HCT116 (cell line): ENCODE data around the gene GRXCR1. TPM values are rescaled to one million over a fixed set of nuclear protein-coding genes. Genes with fewer than 3 reads are reported as not detected.

Experiments
- ATAC-seq: fragments of 200-7000 bp; cut with Tn5 transposase; 2 replicates; pipeline ENCODE4 v1.9.1; 2020; ENCODE audit warnings: mild to moderate bottlenecking, moderate library complexity
- BruUV-seq: library from RNA; stranded (reverse); fragments of 400-500 nt; replicated peaks from 2 replicates; lab custom pipeline; 2021; lab: Mats Ljungman, UMichigan
- CTCF ChIA-PET: fragments of 300-600 bp; sonication (Branson Sonifier 250); formaldehyde crosslinking; loops from one replicate; lab custom pipeline; 2021; ENCODE audit warnings: antibody characterized with exemption; lab: Charles Lee
- POLR2A ChIA-PET: fragments of 300-600, 350-600 bp; sonication (Branson Sonifier 250); formaldehyde crosslinking; loops from one replicate; lab custom pipeline; 2021; ENCODE audit warnings: antibody characterized with exemption; lab: Charles Lee
- RAD21 ChIA-PET, 2 experiments: fragments of 300-600 bp; sonication (Branson Sonifier 250); formaldehyde crosslinking; loops; one replicate each; lab custom pipeline; 2023; ENCODE audit warnings: low total read pairs in 2 of 2; ENCODE audit not compliant: uncharacterized antibody in 2 of 2, unreplicated experiment in 2 of 2, low non-redundant PET in 1 of 2; lab: Charles Lee
- DNase-seq: peaks from one replicate; pipeline ENCODE4 v3.0.0-alpha.2; 2010; ENCODE audit warnings: low read depth, low spot score
- H2AFZ ChIP-seq: fragments of 200-600 bp; shearing (Covaris generic), sonication (generic); 2 replicates; pipeline ENCODE4 v1.6.1; 2017; ENCODE audit warnings: low read depth, mixed run types, mixed read lengths, antibody characterized with exemption, low read length; ENCODE audit not compliant: poor library complexity, severe bottlenecking
- H3K27ac ChIP-seq: 2 replicates; pipeline ENCODE4 v1.5.1; 2012; ENCODE audit warnings: low read depth, low read length
- H3K27me3 ChIP-seq: fragments of 200-600 bp; sonication (generic); 2 replicates; pipeline ENCODE4 v1.6.1; 2016; ENCODE audit warnings: mixed run types, low read length, mixed read lengths; ENCODE audit not compliant: insufficient read depth
- H3K36me3 ChIP-seq, 2 experiments: fragments of 200-500 bp in 1 of 2; fragments of 200-600 bp in 1 of 2; sonication (Bioruptor generic) in 1 of 2; sonication (generic) in 1 of 2; 2 replicates each; pipeline versions ENCODE4 v1.5.1 to v1.6.1; 2014 to 2016; ENCODE audit warnings: low read length in 2 of 2, inconsistent platforms in 1 of 2, mixed read lengths in 1 of 2, mixed run types in 1 of 2; ENCODE audit not compliant: insufficient read depth in 2 of 2, control insufficient read depth in 1 of 2
- H3K4me1 ChIP-seq, 2 experiments: fragments of 200-600 bp in 1 of 2; sonication (generic) in 1 of 2; 2 replicates each; pipeline versions ENCODE4 v1.5.1 to v1.6.1; 2012 to 2017; ENCODE audit warnings: low read length in 2 of 2, inconsistent platforms in 1 of 2, mild to moderate bottlenecking in 1 of 2, mixed read lengths in 1 of 2, mixed run types in 1 of 2, moderate library complexity in 1 of 2; ENCODE audit not compliant: insufficient read depth in 2 of 2, control insufficient read depth in 1 of 2
- H3K4me2 ChIP-seq: fragments of 200-600 bp; sonication (generic); 2 replicates; pipeline ENCODE4 v1.6.1; 2017; ENCODE audit warnings: mixed run types, low read length, mixed read lengths
- H3K4me3 ChIP-seq, 2 experiments: fragments of 200-600 bp in 1 of 2; sonication (generic) in 1 of 2; replicated peaks in 1 of 2; 2 replicates each; pipeline ENCODE4 v1.5.1; 2011 to 2016; ENCODE audit warnings: low read length in 2 of 2, control low read depth in 1 of 2, low read depth in 1 of 2, mild to moderate bottlenecking in 1 of 2, mixed read lengths in 1 of 2, mixed run types in 1 of 2
- H3K79me2 ChIP-seq: fragments of 200-600 bp; sonication (generic); 2 replicates; pipeline ENCODE4 v1.6.1; 2017; ENCODE audit warnings: mild to moderate bottlenecking, mixed run types, low read length, moderate library complexity, mixed read lengths; ENCODE audit not compliant: insufficient read depth
- H3K9ac ChIP-seq: fragments of 200-600 bp; sonication (generic); 2 replicates; pipeline ENCODE4 v1.6.1; 2016; ENCODE audit warnings: low read length, mixed read lengths
- H3K9me2 ChIP-seq: fragments of 200-600 bp; sonication (generic), shearing (Covaris generic); 2 replicates; pipeline ENCODE4 v1.6.1; 2017; ENCODE audit warnings: mixed run types, mild to moderate bottlenecking, moderate library complexity; ENCODE audit not compliant: insufficient read depth
- H3K9me3 ChIP-seq, 2 experiments: fragments of 200-500 bp in 1 of 2; fragments of 200-600 bp in 1 of 2; sonication (Bioruptor generic) in 1 of 2; sonication (generic) in 1 of 2; 2 replicates each; pipeline ENCODE4 v1.6.1; 2014 to 2017; ENCODE audit warnings: low read length in 2 of 2, mixed read lengths in 2 of 2, inconsistent platforms in 1 of 2, low read depth in 1 of 2, mild to moderate bottlenecking in 1 of 2, mixed run types in 1 of 2, moderate library complexity in 1 of 2; ENCODE audit not compliant: control insufficient read depth in 1 of 2, insufficient read depth in 1 of 2
- H4K20me1 ChIP-seq: fragments of 200-600 bp; sonication (generic), shearing (Covaris generic); 2 replicates; pipeline ENCODE4 v1.6.1; 2017; ENCODE audit warnings: mixed run types, mild to moderate bottlenecking, moderate library complexity; ENCODE audit not compliant: insufficient read depth
- ATF3 ChIP-seq: IDR thresholded peaks from 2 replicates; pipeline ENCODE4 v1.6.1; 2012
- CBX3 ChIP-seq: IDR thresholded peaks from 2 replicates; pipeline ENCODE4 v1.6.1; 2012; ENCODE audit warnings: low read depth
- EGR1 ChIP-seq: IDR thresholded peaks from 2 replicates; pipeline ENCODE4 v1.6.1; 2012; ENCODE audit warnings: low read depth
- ELF1 ChIP-seq: IDR thresholded peaks from 2 replicates; pipeline ENCODE4 v1.6.1; 2012; ENCODE audit warnings: low read depth, borderline replicate concordance
- FOSL1 ChIP-seq: IDR thresholded peaks from 2 replicates; pipeline ENCODE4 v1.6.1; 2012; ENCODE audit warnings: low read depth
- JUND ChIP-seq: IDR thresholded peaks from 2 replicates; pipeline ENCODE4 v1.6.1; 2012
- POLR2A ChIP-seq: IDR thresholded peaks from 2 replicates; pipeline ENCODE4 v1.7.0; 2011; ENCODE audit warnings: borderline replicate concordance; ENCODE audit not compliant: insufficient read depth, insufficient read length; ENCODE audit errors: extremely low read depth
- RAD21 ChIP-seq: IDR thresholded peaks from 2 replicates; pipeline ENCODE4 v1.6.1; 2012; ENCODE audit warnings: low read depth, mild to moderate bottlenecking
- REST ChIP-seq: IDR thresholded peaks from 2 replicates; pipeline ENCODE4 v1.6.1; 2012; ENCODE audit warnings: low read depth
- SIN3A ChIP-seq: IDR thresholded peaks from 2 replicates; pipeline ENCODE4 v1.6.1; 2012; ENCODE audit warnings: low read depth
- SP1 ChIP-seq: IDR thresholded peaks from 2 replicates; pipeline ENCODE4 v1.6.1; 2012; ENCODE audit warnings: low read depth
- SRF ChIP-seq: IDR thresholded peaks from 2 replicates; pipeline ENCODE4 v1.6.1; 2012; ENCODE audit warnings: low read depth
- intact Hi-C: fragments of 100-400 bp; cut with micrococcal nuclease; formaldehyde crosslinking; loops from 2 replicates; pipeline ENCODE4 v1.10.0; 2022
- total RNA-seq: library from RNA; stranded (reverse); gene quantifications from one replicate; pipeline ENCODE4 v1.2.1, GENCODE V29; 2021; ENCODE audit not compliant: unreplicated experiment

Gene GRXCR1
- total RNA-seq, 1 experiment from 2014 or later: not detected

- Histone ChIP-seq H4K20me1 (no peaks in the 10 kb centered on the region; the same call in 1 of the 2 replicates), H3K4me1 (no peaks in the 10 kb centered on the region), H2AFZ (no peak overlapping the region), H3K36me3 (no peaks in the 10 kb centered on the region), H3K9me3 (peaks cover 0 to 6% of the 10 kb centered on the region in 2 experiments; a peak in 2 of 4 replicates), H3K9ac (no peak overlapping the region), H3K27me3 (no peaks in the 10 kb centered on the region), H3K79me2 (no peaks in the 10 kb centered on the region), H3K9me2 (no peaks in the 10 kb centered on the region)
- ChIA-PET POLR2A (no interaction called here), CTCF (no interaction called here)
- intact Hi-C loops: no loop called here
- no peak for DNase-seq
- no peak for TF ChIP-seq JUND
- no peak for TF ChIP-seq ELF1
- TF ChIP-seq POLR2A: no peak
- no peak for TF ChIP-seq SP1
- no peak for TF ChIP-seq SRF
- TF ChIP-seq ATF3: no peak
- no peak for TF ChIP-seq RAD21
- no peak for TF ChIP-seq FOSL1
- TF ChIP-seq EGR1: no peak
- no peak for TF ChIP-seq REST
- TF ChIP-seq CBX3: no peak
- no peak for TF ChIP-seq SIN3A
- TF ChIP-seq, all 23 proteins: peak for 0
- ATAC-seq: no peak
- H3K4me2 ChIP-seq: no peak overlapping the region
- H3K27ac ChIP-seq: no peak overlapping the region
- H3K4me3 ChIP-seq: no peak overlapping the region
- BruUV-seq: no TSS peak
- RAD21 ChIA-PET: no interaction called here
Observed at GRCh38 chr4:43047058-43047457, 154.5 kb downstream of the GRXCR1 start.
